ENCODE data around the gene FDXR. TPM values are rescaled to one million over a fixed set of nuclear protein-coding genes. Genes with fewer than 3 reads are reported as not detected.
A peak's percentile ranks its signal among the peaks of the same experiment; 100 is the strongest.

FDXR gene
- total RNA-seq, 2 donors from 2014 or later = 17.7 to 26.9 TPM

- no peaks in the 10 kb centered on the region for H3K36me3 ChIP-seq
- H3K9ac ChIP-seq (ENCODE audit: low read depth in 2 of 2, low read length in 2 of 2) = no peak overlapping the region
- intact Hi-C loops (cut with DNase I) = no loop called here
- no peaks in the 10 kb centered on the region for H3K9me3 ChIP-seq
- H3K27me3 ChIP-seq = no peaks in the 10 kb centered on the region
- TF ChIP-seq CTCF (IDR thresholded peaks at IDR 0.05) = no peak
- no peaks in the 10 kb centered on the region for H3K4me1 ChIP-seq
- DNase-seq = no peak
- no peak overlapping the region for H3K4me3 ChIP-seq
- no peak overlapping the region for H3K27ac ChIP-seq
Measured at GRCh38 chr17:74882517-74883240, 9.9 kb upstream of the FDXR start.

GRCh38 chr17:74881073-74881472, 8.3 kb upstream of the FDXR start:
- Histone ChIP-seq H3K9me3 (no peaks in the 10 kb centered on the region), H3K4me3 (no peak overlapping the region), H3K27ac (no peak overlapping the region), H3K36me3 (no peaks in the 10 kb centered on the region), H3K9ac (ENCODE audit: low read depth in 2 of 2, low read length in 2 of 2) (no peak overlapping the region), H3K27me3 (no peaks in the 10 kb centered on the region), H3K4me1 (no peaks in the 10 kb centered on the region)
- TF ChIP-seq CTCF (IDR thresholded peaks at IDR 0.05) = no peak
- DNase-seq = no peak
- intact Hi-C loops (cut with DNase I) = no loop called here

- intact Hi-C loops (cut with DNase I) = no loop called here
Measured at GRCh38 chr17:74879308-74879707, 6.5 kb upstream of the FDXR start.

GRCh38 chr17:74878658-74879057, 5.9 kb upstream of the FDXR start:
- H3K4me1 ChIP-seq = no peaks in the 10 kb centered on the region
- no peak for DNase-seq
- intact Hi-C loops (cut with DNase I) = no loop called here
- H3K27me3 ChIP-seq = no peaks in the 10 kb centered on the region
- H3K36me3 ChIP-seq = no peaks in the 10 kb centered on the region
- H3K4me3 ChIP-seq = no peak overlapping the region
- H3K9ac ChIP-seq (ENCODE audit: low read depth in 2 of 2, low read length in 2 of 2) = no peak overlapping the region
- H3K27ac ChIP-seq = no peak overlapping the region
- no peaks in the 10 kb centered on the region for H3K9me3 ChIP-seq
- TF ChIP-seq CTCF (IDR thresholded peaks at IDR 0.05) = no peak

More at GRCh38 chr17:74879308-74879707, 6.5 kb upstream of the FDXR start:
- H3K27me3 ChIP-seq = no peaks in the 10 kb centered on the region
- no peaks in the 10 kb centered on the region for H3K9me3 ChIP-seq
- H3K36me3 ChIP-seq = no peaks in the 10 kb centered on the region
- no peak overlapping the region for H3K9ac ChIP-seq (ENCODE audit: low read depth in 2 of 2, low read length in 2 of 2)
- no peak for TF ChIP-seq CTCF (IDR thresholded peaks at IDR 0.05)
- H3K4me3 ChIP-seq = no peak overlapping the region
- DNase-seq = no peak
- no peak overlapping the region for H3K27ac ChIP-seq
- no peaks in the 10 kb centered on the region for H3K4me1 ChIP-seq

GRCh38 chr17:74877592-74878548, 5.1 kb upstream of the FDXR start:
- Histone ChIP-seq H3K4me1 (no peaks in the 10 kb centered on the region), H3K4me3 (no peak overlapping the region), H3K9me3 (no peaks in the 10 kb centered on the region), H3K9ac (ENCODE audit: low read depth in 2 of 2, low read length in 2 of 2) (no peak overlapping the region), H3K27ac (no peak overlapping the region), H3K36me3 (no peaks in the 10 kb centered on the region), H3K27me3 (no peaks in the 10 kb centered on the region)
- TF ChIP-seq CTCF (IDR thresholded peaks at IDR 0.05) = no peak
- DNase-seq = peak; percentile 85
- intact Hi-C loops (cut with DNase I) = no loop called here

All from colonic mucosa (tissue), 4 donors.